DMS79 treated with DMSO at 0.1 percent for 48 hours (cell line): ENCODE results near the gene HPSE.

Experiments used
- DNase-seq: peaks from one replicate; lab custom pipeline; 2025; lab: John Stamatoyannopoulos, UW

HPSE gene

DNA sequence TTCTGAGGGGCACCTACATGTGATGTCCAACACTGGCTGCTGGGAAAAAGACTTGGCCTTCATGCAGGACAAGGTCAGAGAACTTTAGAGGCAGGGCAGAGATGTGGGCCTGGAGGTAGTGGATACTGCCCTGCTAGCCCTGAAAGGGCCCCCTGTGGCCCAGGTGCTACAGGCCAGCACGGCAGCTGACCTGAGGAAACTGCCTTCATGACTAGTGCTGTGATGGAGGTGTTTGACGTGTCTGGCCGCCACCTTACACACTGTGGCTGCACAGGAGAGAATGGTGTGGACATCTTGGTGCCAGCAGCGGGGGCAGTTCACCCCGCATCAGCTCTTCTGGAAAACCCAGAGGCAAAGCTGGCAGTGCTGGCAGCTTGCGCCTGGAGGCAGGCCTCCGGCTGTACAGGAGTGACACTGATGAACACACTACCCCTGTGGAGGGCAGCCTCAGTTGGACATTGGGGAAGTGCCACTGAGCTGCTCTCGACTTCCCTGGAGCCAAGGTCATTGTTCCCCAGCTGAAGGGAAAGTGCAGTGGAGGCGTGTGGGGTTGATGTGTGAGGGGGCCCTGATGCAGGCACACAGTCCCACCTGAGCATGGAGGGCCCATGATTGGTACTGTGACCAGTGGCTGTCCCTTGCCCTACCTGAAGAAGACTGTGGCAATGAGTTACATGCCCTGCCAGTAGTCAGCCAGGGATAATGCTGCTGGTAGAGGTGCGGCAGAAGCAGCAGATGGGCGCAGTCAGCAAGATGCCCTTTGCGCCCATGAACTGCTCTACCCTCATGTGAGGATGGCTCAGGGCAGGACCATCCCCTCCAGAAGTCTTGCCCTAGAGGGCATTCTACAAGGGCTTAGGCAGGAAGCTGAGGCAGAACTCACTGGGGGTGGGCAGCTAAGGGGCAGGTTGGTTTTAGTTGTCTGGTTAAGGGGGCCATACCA lies 87.0 kb downstream of the HPSE start:
- DNase-seq, result no peak
